Astrocyte (in vitro differentiated cells and primary cell): ENCODE results near the gene HIRA. TPM values are rescaled to one million over a fixed set of nuclear protein-coding genes. Genes with fewer than 3 reads are reported as not detected.
"Not testable (repeated sequence)": the region's sequence is repeated elsewhere in the genome, so short reads cannot be mapped to it uniquely, and the experiment has no call there.

ENCODE experiments used
- DNase-seq: peaks from one replicate; pipeline ENCODE4 v3.0.0-alpha.2; 2010; ENCODE audit warnings: low read depth
- FAIRE-seq: peaks from 2 replicates; lab custom pipeline; 2011; peaks lifted over from hg19 to GRCh38; lab: Jason Lieb, UNC
- H2AFZ ChIP-seq: 2 replicates; pipeline ENCODE4 v1.6.0; 2012; ENCODE audit warnings: low read depth, low read length, inconsistent platforms
- H3K27ac ChIP-seq: 2 replicates; pipeline ENCODE4 v1.5.1; 2011; ENCODE audit warnings: low read depth, low read length, inconsistent platforms
- H3K27me3 ChIP-seq: 2 replicates; pipeline ENCODE4 v1.6.0; 2011; ENCODE audit warnings: low read length, inconsistent platforms; ENCODE audit not compliant: insufficient read depth
- H3K36me3 ChIP-seq: 2 replicates; pipeline ENCODE4 v1.5.1; 2011; ENCODE audit warnings: low read length, inconsistent platforms; ENCODE audit not compliant: insufficient read depth
- H3K4me1 ChIP-seq: 2 replicates; pipeline ENCODE4 v1.5.1; 2011; ENCODE audit warnings: low read length, inconsistent platforms; ENCODE audit not compliant: insufficient read depth
- H3K4me2 ChIP-seq: 2 replicates; pipeline ENCODE4 v1.6.0; 2012; ENCODE audit warnings: low read length, inconsistent platforms
- H3K4me3 ChIP-seq: 2 replicates; pipeline ENCODE4 v1.5.1; 2011; ENCODE audit warnings: low read depth, mild to moderate bottlenecking, low read length, inconsistent platforms; ENCODE audit not compliant: insufficient read depth
- H3K79me2 ChIP-seq: 2 replicates; pipeline ENCODE4 v1.6.0; 2012; ENCODE audit warnings: mild to moderate bottlenecking, low read length, inconsistent platforms; ENCODE audit not compliant: insufficient read depth
- H3K9ac ChIP-seq: 2 replicates; pipeline ENCODE4 v1.6.0; 2012; ENCODE audit warnings: mild to moderate bottlenecking, low read length, inconsistent platforms
- H3K9me3 ChIP-seq: 2 replicates; pipeline ENCODE4 v1.5.1; 2012; ENCODE audit warnings: low read depth, mild to moderate bottlenecking, low read length, inconsistent platforms; ENCODE audit not compliant: insufficient read depth
- H4K20me1 ChIP-seq: 2 replicates; pipeline ENCODE4 v1.6.0; 2012; ENCODE audit warnings: low read length, inconsistent platforms; ENCODE audit not compliant: insufficient read depth
- H3K27ac Mint-ChIP-seq: one replicate; pipeline ENCODE4 v1.8.0; 2021; ENCODE audit warnings: mild to moderate bottlenecking, mixed read lengths; ENCODE audit not compliant: unreplicated experiment
- H3K27me3 Mint-ChIP-seq: one replicate; pipeline ENCODE4 v1.8.0; 2021; ENCODE audit warnings: low read depth, mixed read lengths; ENCODE audit not compliant: unreplicated experiment
- H3K36me3 Mint-ChIP-seq: one replicate; pipeline ENCODE4 v1.8.0; 2021; ENCODE audit warnings: low read depth, mixed read lengths; ENCODE audit not compliant: unreplicated experiment
- H3K4me1 Mint-ChIP-seq: one replicate; pipeline ENCODE4 v1.8.0; 2021; ENCODE audit warnings: low read depth, mixed read lengths; ENCODE audit not compliant: unreplicated experiment
- H3K4me3 Mint-ChIP-seq: one replicate; pipeline ENCODE4 v1.8.0; 2021; ENCODE audit warnings: mild to moderate bottlenecking, moderate library complexity, mixed read lengths; ENCODE audit not compliant: unreplicated experiment
- H3K9me3 Mint-ChIP-seq: one replicate; pipeline ENCODE4 v1.8.0; 2021; ENCODE audit warnings: mild to moderate bottlenecking, mixed read lengths; ENCODE audit not compliant: unreplicated experiment
- EZH2 ChIP-seq: IDR thresholded peaks from 2 replicates; pipeline ENCODE4 v1.6.1; 2012; ENCODE audit warnings: mild to moderate bottlenecking, low read length, inconsistent platforms; ENCODE audit not compliant: insufficient read depth
- total RNA-seq: library from RNA; stranded (reverse); gene quantifications from 2 replicates; pipeline ENCODE4 v1.2.1, GENCODE V29; 2021
- TF ChIP-seq, protein P1 (sequence below): IDR thresholded peaks from 2 replicates; pipeline ENCODE4 v1.5.1; 2011; ENCODE audit warnings: low read depth, mild to moderate bottlenecking, inconsistent platforms, low read length, moderate library complexity; ENCODE audit not compliant: insufficient read depth

HIRA gene
- total RNA-seq, 1 donor from 2014 or later: 31.1 TPM

DNA sequence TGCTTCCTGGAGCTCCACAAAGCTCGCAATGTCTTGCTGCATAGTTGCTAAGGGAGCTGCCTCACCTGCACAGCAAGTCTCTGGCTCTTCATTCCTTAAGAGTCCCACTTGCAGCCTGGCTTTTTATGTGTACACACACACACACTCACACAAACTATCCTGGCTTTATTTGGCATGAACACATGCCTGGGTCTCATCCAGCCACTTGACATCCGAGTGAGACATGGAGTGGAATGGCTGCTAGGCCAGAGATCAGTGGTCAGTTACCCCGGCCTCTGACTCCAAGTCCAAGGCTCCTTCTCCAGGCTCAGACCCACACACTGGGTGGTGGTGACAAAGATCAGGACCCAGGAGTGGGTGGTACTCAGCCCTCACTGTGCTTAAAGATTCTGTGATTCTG lies 102.1 kb downstream of the HIRA start:
- Histone ChIP-seq H3K79me2 (no peaks in the 10 kb centered on the region), H3K4me1 (no peaks in the 10 kb centered on the region), H3K27ac (no peak overlapping the region), H3K9ac (no peak overlapping the region), H3K9me3 (no peaks in the 10 kb centered on the region), H3K27me3 (no peaks in the 10 kb centered on the region), H2AFZ (no peak overlapping the region), H3K36me3 (peaks cover 13% of the 10 kb centered on the region), H3K4me2 (no peak overlapping the region), H4K20me1 (no peaks in the 10 kb centered on the region), H3K4me3 (no peak overlapping the region)
- Mint-ChIP-seq H3K27ac (no peak overlapping the region), H3K36me3 (peaks cover 48% of the 10 kb centered on the region), H3K27me3 (no peaks in the 10 kb centered on the region), H3K9me3 (peaks cover 13% of the 10 kb centered on the region), H3K4me1 (no peaks in the 10 kb centered on the region), H3K4me3 (no peak overlapping the region)
- DNase-seq (no peak), FAIRE-seq (no peak)
- TF ChIP-seq, protein P1, sequence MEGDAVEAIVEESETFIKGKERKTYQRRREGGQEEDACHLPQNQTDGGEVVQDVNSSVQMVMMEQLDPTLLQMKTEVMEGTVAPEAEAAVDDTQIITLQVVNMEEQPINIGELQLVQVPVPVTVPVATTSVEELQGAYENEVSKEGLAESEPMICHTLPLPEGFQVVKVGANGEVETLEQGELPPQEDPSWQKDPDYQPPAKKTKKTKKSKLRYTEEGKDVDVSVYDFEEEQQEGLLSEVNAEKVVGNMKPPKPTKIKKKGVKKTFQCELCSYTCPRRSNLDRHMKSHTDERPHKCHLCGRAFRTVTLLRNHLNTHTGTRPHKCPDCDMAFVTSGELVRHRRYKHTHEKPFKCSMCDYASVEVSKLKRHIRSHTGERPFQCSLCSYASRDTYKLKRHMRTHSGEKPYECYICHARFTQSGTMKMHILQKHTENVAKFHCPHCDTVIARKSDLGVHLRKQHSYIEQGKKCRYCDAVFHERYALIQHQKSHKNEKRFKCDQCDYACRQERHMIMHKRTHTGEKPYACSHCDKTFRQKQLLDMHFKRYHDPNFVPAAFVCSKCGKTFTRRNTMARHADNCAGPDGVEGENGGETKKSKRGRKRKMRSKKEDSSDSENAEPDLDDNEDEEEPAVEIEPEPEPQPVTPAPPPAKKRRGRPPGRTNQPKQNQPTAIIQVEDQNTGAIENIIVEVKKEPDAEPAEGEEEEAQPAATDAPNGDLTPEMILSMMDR: no peak
- TF ChIP-seq EZH2: no peak

DNA sequence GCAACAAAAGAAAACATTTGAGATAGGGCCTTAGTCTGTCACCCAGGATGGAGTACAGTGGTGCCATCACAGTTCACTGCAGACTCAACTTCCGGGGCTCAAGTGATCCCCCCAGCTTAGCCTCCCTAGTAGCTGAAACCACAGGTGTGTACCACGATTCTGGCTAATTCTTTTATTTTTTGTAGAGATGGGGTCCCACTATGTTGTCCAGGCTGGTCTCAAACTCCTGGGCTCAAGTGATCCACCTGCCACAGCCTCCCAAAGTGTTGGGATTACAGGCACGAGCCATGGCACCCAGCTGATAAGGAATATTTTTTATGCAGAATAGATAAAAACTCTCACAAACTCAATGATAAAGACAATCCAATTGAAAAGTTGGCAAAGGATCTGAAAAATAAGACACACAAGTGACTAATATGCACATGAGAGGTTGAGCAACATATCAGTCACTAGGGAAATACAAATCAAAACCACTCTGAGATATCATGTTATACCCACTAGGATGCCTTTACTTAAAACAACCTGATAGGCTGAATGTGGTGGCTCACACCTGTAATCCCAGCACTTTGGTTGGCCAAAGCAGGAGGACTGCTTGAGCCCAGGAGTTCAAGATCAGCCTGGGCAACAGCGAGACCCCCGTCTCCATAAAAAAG lies 106.1 kb downstream of the HIRA start:
- H3K4me3 ChIP-seq: no peak overlapping the region
- FAIRE-seq (no peak), DNase-seq (peak; percentile 2)
- no peak overlapping the region for H3K27ac Mint-ChIP-seq
- no peaks in the 10 kb centered on the region for H3K4me1 ChIP-seq
- no peaks in the 10 kb centered on the region for H3K79me2 ChIP-seq
- no peak overlapping the region for H3K27ac ChIP-seq
- H3K36me3 ChIP-seq: peaks cover 7% of the 10 kb centered on the region
- H3K27me3 ChIP-seq: no peaks in the 10 kb centered on the region
- H3K9ac ChIP-seq: no peak overlapping the region
- H3K36me3 Mint-ChIP-seq: peaks cover 37% of the 10 kb centered on the region
- TF ChIP-seq, protein P1: no peak
- TF ChIP-seq EZH2: no peak
- no peaks in the 10 kb centered on the region for H4K20me1 ChIP-seq
- H3K9me3 Mint-ChIP-seq: peaks cover 12% of the 10 kb centered on the region
- H3K9me3 ChIP-seq: no peaks in the 10 kb centered on the region
- H3K4me1 Mint-ChIP-seq: no peaks in the 10 kb centered on the region
- H2AFZ ChIP-seq: no peak overlapping the region
- no peak overlapping the region for H3K4me2 ChIP-seq
- no peaks in the 10 kb centered on the region for H3K27me3 Mint-ChIP-seq
- H3K4me3 Mint-ChIP-seq: no peak overlapping the region

GRCh38 chr22:19323420-19323819 lies 108.1 kb downstream of the HIRA start:
- not testable (repeated sequence) for H3K27me3 ChIP-seq, FAIRE-seq, H3K27ac Mint-ChIP-seq, H3K4me3 Mint-ChIP-seq, H3K4me2 ChIP-seq, H3K4me1 Mint-ChIP-seq, H3K4me1 ChIP-seq, H2AFZ ChIP-seq, H3K27ac ChIP-seq, DNase-seq, H3K9ac ChIP-seq, H4K20me1 ChIP-seq, H3K79me2 ChIP-seq, H3K9me3 ChIP-seq, H3K4me3 ChIP-seq, H3K36me3 ChIP-seq, H3K27me3 Mint-ChIP-seq
- H3K9me3 Mint-ChIP-seq: peaks cover 19% of the 10 kb centered on the region
- H3K36me3 Mint-ChIP-seq: peaks cover 25% of the 10 kb centered on the region
